Activated CD8-positive, alpha-beta T cell treated with anti-CD3 and anti-CD28 coated beads for 36 hours (primary cell): Measurements from ENCODE around the gene MBP. TPM values are rescaled to one million over a fixed set of nuclear protein-coding genes. Genes with fewer than 3 reads are reported as not detected.

Experiments used
- ATAC-seq: fragments of 200-7000 bp; cut with Tn5 transposase; one replicate; pipeline ENCODE4 v1.10.0; 2021; ENCODE audit warnings: mild to moderate bottlenecking, moderate library complexity
- CTCF ChIA-PET: fragments of 350-600 bp; sonication (Branson Sonifier 250); formaldehyde crosslinking; loops from one replicate; lab custom pipeline; 2021; ENCODE audit warnings: antibody characterized with exemption; lab: Charles Lee
- POLR2A ChIA-PET: fragments of 350-600 bp; sonication (Branson Sonifier 250); formaldehyde crosslinking; loops from one replicate; lab custom pipeline; 2021; ENCODE audit warnings: antibody characterized with exemption; lab: Charles Lee
- DNase-seq: peaks from one replicate; pipeline ENCODE4 v3.0.0-alpha.2; 2020
- H3K27ac Mint-ChIP-seq: one replicate; pipeline ENCODE4 v1.8.0; 2021; ENCODE audit warnings: mild to moderate bottlenecking, mixed read lengths
- H3K27me3 Mint-ChIP-seq: one replicate; pipeline ENCODE4 v1.8.0; 2021; ENCODE audit warnings: mixed read lengths
- H3K36me3 Mint-ChIP-seq: one replicate; pipeline ENCODE4 v1.8.0; 2021; ENCODE audit warnings: low read depth, mixed read lengths
- H3K4me1 Mint-ChIP-seq: one replicate; pipeline ENCODE4 v1.8.0; 2021; ENCODE audit warnings: low read depth, mixed read lengths
- H3K4me3 Mint-ChIP-seq: one replicate; pipeline ENCODE4 v1.8.0; 2021; ENCODE audit warnings: mild to moderate bottlenecking, moderate library complexity, mixed read lengths
- H3K9me3 Mint-ChIP-seq: one replicate; pipeline ENCODE4 v1.8.0; 2021; ENCODE audit warnings: mixed read lengths
- intact Hi-C: fragments of 100-400 bp; cut with micrococcal nuclease; formaldehyde crosslinking; loops from one replicate; pipeline ENCODE4 v1.10.0; 2022
- total RNA-seq, 2 experiments: library from RNA; stranded (reverse); gene quantifications; one replicate each; pipeline ENCODE4 v1.2.3, GENCODE V29; 2021
- TF ChIP-seq, protein P1 (sequence below): fragments of 200-600 bp; IDR thresholded peaks from one replicate; pipeline ENCODE4 v1.8.0; 2022; ENCODE audit warnings: antibody characterized with exemption, mild to moderate bottlenecking

MBP gene
- total RNA-seq, 2 experiments from 2014 or later: 39.9 to 41.5 TPM

DNA sequence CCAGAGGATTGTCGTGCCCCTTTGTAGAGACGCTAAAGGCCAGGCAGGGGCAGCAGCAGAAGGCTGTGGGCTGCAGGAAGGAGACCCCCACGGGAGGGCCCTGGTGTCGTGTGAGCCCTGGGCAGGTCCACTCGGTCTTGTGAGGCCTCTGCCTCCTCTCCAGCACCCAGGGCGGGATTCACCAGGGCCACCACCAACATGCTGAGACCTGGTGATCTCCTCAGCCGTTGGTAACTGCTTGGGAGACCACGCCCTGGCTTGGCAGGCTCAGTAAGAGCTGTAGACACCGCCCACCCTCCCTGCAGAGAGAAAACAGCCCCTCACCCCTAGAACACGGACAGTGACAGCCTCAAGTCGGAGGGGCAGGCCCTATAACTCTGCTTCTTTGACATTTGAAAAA, 21.1 kb downstream of the MBP start:
- ATAC-seq: no peak

DNA sequence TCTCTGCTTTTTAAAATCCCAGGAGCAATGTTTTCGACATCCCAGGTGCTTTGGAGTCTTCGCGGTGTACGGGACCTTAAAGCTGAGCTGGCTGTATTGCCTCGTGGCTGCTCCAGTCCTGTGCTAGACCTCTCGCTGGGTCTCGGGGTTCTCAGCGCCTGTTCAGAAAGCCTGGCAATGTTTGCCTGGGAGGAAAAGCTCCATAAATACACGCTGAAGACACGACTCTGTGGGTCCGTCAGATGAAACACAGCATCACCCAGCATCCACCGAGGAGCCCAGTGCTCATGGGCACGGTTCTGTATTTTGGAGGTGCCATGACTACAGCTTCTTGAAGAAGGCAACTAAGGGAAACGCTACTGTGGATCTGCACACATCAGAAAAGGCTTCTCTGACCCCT, 21.6 kb downstream of the MBP start:
- H3K9me3 Mint-ChIP-seq: peaks cover 14% of the 10 kb centered on the region
- no peaks in the 10 kb centered on the region for H3K27me3 Mint-ChIP-seq
- CTCF ChIA-PET: interaction anchor here (1.1 to 1.6 kb wide), 2 partner anchors 9 to 101 kb away, joined by 3 to 6 read pairs; no protein-coding TSS in a partner anchor
- TF ChIP-seq, protein P1, sequence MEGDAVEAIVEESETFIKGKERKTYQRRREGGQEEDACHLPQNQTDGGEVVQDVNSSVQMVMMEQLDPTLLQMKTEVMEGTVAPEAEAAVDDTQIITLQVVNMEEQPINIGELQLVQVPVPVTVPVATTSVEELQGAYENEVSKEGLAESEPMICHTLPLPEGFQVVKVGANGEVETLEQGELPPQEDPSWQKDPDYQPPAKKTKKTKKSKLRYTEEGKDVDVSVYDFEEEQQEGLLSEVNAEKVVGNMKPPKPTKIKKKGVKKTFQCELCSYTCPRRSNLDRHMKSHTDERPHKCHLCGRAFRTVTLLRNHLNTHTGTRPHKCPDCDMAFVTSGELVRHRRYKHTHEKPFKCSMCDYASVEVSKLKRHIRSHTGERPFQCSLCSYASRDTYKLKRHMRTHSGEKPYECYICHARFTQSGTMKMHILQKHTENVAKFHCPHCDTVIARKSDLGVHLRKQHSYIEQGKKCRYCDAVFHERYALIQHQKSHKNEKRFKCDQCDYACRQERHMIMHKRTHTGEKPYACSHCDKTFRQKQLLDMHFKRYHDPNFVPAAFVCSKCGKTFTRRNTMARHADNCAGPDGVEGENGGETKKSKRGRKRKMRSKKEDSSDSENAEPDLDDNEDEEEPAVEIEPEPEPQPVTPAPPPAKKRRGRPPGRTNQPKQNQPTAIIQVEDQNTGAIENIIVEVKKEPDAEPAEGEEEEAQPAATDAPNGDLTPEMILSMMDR: no peak
- H3K27ac Mint-ChIP-seq: no peak overlapping the region
- H3K4me3 Mint-ChIP-seq: no peak overlapping the region
- ATAC-seq (no peak), DNase-seq (no peak)
- POLR2A ChIA-PET: interaction anchor here (20.2 kb wide), 1 partner anchor 16 kb away, joined by 337 read pairs; the partner anchor contains the start of gene MBP
- H3K4me1 Mint-ChIP-seq: peaks cover 93% of the 10 kb centered on the region
- peaks cover 78% of the 10 kb centered on the region for H3K36me3 Mint-ChIP-seq
- intact Hi-C loops: no loop called here

More for the DNA sequence above, 21.1 kb downstream of the MBP start:
- peak overlapping the region; percentile 26 for H3K4me3 Mint-ChIP-seq
- TF ChIP-seq, protein P1: no peak
- DNase-seq: no peak
- peak overlapping the region; percentile 54 for H3K27ac Mint-ChIP-seq
- POLR2A ChIA-PET: interaction anchor here (20.2 kb wide), 1 partner anchor 16 kb away, joined by 337 read pairs; the partner anchor contains the start of gene MBP
- H3K4me1 Mint-ChIP-seq: peaks cover 92% of the 10 kb centered on the region
- CTCF ChIA-PET: interaction anchor here (1.1 to 1.6 kb wide), 3 partner anchors 9 to 100 kb away, joined by 3 to 6 read pairs (median 6); no protein-coding TSS in a partner anchor
- no peaks in the 10 kb centered on the region for H3K27me3 Mint-ChIP-seq
- peaks cover 77% of the 10 kb centered on the region for H3K36me3 Mint-ChIP-seq
- peaks cover 14% of the 10 kb centered on the region for H3K9me3 Mint-ChIP-seq
- intact Hi-C loops: no loop called here

DNA sequence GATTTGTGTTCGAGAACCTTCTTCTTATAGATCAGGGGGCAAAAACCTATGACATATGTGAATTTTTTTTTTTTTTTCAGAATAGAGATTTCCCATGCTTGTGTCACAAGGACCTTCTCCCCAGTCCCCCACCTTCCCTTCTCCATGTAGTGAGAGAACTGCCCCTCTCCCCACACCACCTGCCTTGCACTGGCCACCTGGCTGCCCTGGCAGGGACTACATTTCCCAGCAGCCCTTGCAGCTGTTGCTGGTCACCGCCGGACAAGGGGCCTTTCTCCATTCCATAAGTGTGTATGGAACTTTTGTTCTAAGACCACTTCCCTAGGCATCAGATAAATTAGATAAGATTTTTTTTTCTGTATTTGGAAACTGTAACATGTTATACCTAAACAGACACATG, 22.2 kb downstream of the MBP start:
- Mint-ChIP-seq H3K27me3 (no peaks in the 10 kb centered on the region), H3K36me3 (peaks cover 81% of the 10 kb centered on the region), H3K4me3 (no peak overlapping the region), H3K4me1 (peaks cover 95% of the 10 kb centered on the region), H3K9me3 (peaks cover 16% of the 10 kb centered on the region), H3K27ac (no peak overlapping the region)
- POLR2A ChIA-PET: interaction anchor here (20.2 kb wide), 1 partner anchor 17 kb away, joined by 337 read pairs; the partner anchor contains the start of gene MBP
- intact Hi-C loops: no loop called here
- CTCF ChIA-PET: no interaction called here
- ATAC-seq: no peak
- DNase-seq: no peak
- TF ChIP-seq, protein P1: no peak

DNA sequence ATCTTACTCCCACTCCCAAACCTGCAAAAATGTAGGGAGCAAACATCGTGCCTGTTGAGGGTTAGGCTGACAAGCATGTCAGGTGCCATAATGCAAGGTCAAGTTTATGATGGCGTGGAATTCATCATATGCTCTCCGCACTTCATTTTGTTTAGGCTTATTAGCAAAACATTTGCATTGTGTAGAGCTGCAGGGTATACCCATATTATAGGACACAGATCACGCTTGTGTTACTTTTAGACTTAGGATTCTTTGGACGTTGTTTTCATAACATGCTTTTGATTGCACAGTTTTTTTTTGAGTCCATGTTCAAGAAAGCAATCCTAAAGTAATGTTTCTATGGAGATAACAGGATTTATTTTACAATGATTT, 22.9 kb downstream of the MBP start:
- POLR2A ChIA-PET: interaction anchor here (0.6 to 20.2 kb wide), 3 partner anchors 17 to 278 kb away, joined by 3 to 337 read pairs (median 3); partner anchors contain the start of gene MBP
- Mint-ChIP-seq H3K27ac (no peak overlapping the region), H3K4me3 (no peak overlapping the region), H3K4me1 (peaks cover 93% of the 10 kb centered on the region), H3K36me3 (peaks cover 78% of the 10 kb centered on the region), H3K27me3 (no peaks in the 10 kb centered on the region), H3K9me3 (peaks cover 20% of the 10 kb centered on the region)
- intact Hi-C loops: no loop called here
- DNase-seq (no peak), ATAC-seq (no peak)
- CTCF ChIA-PET: interaction anchor here (1.4 to 9.8 kb wide), 3 partner anchors 14 to 55 kb away, joined by 4 to 92 read pairs (median 5); no protein-coding TSS in a partner anchor
- TF ChIP-seq, protein P1: no peak
